Measurements from ENCODE around the gene PHRF1. TPM values are rescaled to one million over a fixed set of nuclear protein-coding genes. Genes with fewer than 3 reads are reported as not detected.

PHRF1 gene
- total RNA-seq, 1 experiment from 2014 or later: 45.5 TPM

- Histone ChIP-seq H3K9me2 (ENCODE audit: insufficient read depth) (no peaks in the 10 kb centered on the region), H3K9ac (ENCODE audit: low read length) (no peak overlapping the region), H3K4me2 (ENCODE audit: low read length) (no peak overlapping the region), H3K79me2 (ENCODE audit: insufficient read depth, low read length) (peaks cover 26% of the 10 kb centered on the region), H3K27me3 (ENCODE audit: insufficient read depth, low read length) (no peaks in the 10 kb centered on the region), H3K4me1 (ENCODE audit: control insufficient read depth in 1 of 2, insufficient read depth in 2 of 2, low read length in 2 of 2) (peaks cover 6 to 10% of the 10 kb centered on the region in 2 experiments; a peak in 3 of 4 replicates), H3K27ac (ENCODE audit: low read depth, low read length) (no peak overlapping the region), H4K20me1 (ENCODE audit: insufficient read depth) (no peaks in the 10 kb centered on the region), H3K9me3 (ENCODE audit: control insufficient read depth in 1 of 2, insufficient read depth in 1 of 2, low read depth in 1 of 2, low read length in 2 of 2) (no peaks in the 10 kb centered on the region), H3K36me3 (ENCODE audit: control insufficient read depth in 1 of 2, insufficient read depth in 2 of 2, low read length in 2 of 2) (peaks cover 0 to 26% of the 10 kb centered on the region in 2 experiments; a peak in 2 of 4 replicates), H3K4me3 (replicated peaks in 1 of 2; ENCODE audit: low read depth in 1 of 2, low read length in 2 of 2) (no peak overlapping the region), H2AFZ (ENCODE audit: low read depth, low read length, poor library complexity, severe bottlenecking) (no peak overlapping the region)
- TF ChIP-seq ZNF274 (IDR thresholded peaks at IDR 0.05; ENCODE audit: low read depth, low read length) (no peak), ATF3 (IDR thresholded peaks at IDR 0.05) (no peak), EZH2 (IDR thresholded peaks at IDR 0.05) (no peak), FOSL1 (IDR thresholded peaks at IDR 0.05; ENCODE audit: low read depth) (no peak), RAD21 (IDR thresholded peaks at IDR 0.05; ENCODE audit: low read depth) (no peak), POLR2A (IDR thresholded peaks at IDR 0.05; ENCODE audit: borderline replicate concordance, extremely low read depth, insufficient read depth, insufficient read length) (no peak), ELF1 (IDR thresholded peaks at IDR 0.05; ENCODE audit: borderline replicate concordance, low read depth) (no peak), CEBPB (IDR thresholded peaks at IDR 0.05; ENCODE audit: low read depth) (no peak)
- TF ChIP-seq, protein P1, sequence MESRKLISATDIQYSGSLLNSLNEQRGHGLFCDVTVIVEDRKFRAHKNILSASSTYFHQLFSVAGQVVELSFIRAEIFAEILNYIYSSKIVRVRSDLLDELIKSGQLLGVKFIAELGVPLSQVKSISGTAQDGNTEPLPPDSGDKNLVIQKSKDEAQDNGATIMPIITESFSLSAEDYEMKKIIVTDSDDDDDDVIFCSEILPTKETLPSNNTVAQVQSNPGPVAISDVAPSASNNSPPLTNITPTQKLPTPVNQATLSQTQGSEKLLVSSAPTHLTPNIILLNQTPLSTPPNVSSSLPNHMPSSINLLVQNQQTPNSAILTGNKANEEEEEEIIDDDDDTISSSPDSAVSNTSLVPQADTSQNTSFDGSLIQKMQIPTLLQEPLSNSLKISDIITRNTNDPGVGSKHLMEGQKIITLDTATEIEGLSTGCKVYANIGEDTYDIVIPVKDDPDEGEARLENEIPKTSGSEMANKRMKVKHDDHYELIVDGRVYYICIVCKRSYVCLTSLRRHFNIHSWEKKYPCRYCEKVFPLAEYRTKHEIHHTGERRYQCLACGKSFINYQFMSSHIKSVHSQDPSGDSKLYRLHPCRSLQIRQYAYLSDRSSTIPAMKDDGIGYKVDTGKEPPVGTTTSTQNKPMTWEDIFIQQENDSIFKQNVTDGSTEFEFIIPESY (IDR thresholded peaks at IDR 0.05; ENCODE audit: extremely low read depth, insufficient replicate concordance, low read length): no peak
- TF ChIP-seq, protein P2, sequence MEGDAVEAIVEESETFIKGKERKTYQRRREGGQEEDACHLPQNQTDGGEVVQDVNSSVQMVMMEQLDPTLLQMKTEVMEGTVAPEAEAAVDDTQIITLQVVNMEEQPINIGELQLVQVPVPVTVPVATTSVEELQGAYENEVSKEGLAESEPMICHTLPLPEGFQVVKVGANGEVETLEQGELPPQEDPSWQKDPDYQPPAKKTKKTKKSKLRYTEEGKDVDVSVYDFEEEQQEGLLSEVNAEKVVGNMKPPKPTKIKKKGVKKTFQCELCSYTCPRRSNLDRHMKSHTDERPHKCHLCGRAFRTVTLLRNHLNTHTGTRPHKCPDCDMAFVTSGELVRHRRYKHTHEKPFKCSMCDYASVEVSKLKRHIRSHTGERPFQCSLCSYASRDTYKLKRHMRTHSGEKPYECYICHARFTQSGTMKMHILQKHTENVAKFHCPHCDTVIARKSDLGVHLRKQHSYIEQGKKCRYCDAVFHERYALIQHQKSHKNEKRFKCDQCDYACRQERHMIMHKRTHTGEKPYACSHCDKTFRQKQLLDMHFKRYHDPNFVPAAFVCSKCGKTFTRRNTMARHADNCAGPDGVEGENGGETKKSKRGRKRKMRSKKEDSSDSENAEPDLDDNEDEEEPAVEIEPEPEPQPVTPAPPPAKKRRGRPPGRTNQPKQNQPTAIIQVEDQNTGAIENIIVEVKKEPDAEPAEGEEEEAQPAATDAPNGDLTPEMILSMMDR (IDR thresholded peaks at IDR 0.05 in 2 of 3, conservative IDR thresholded peaks at IDR 0.05 in 1 of 3; ENCODE audit: borderline replicate concordance in 1 of 3, insufficient read depth in 1 of 3, low read depth in 2 of 3, low read length in 2 of 3): no peak
- TF ChIP-seq, protein P3, sequence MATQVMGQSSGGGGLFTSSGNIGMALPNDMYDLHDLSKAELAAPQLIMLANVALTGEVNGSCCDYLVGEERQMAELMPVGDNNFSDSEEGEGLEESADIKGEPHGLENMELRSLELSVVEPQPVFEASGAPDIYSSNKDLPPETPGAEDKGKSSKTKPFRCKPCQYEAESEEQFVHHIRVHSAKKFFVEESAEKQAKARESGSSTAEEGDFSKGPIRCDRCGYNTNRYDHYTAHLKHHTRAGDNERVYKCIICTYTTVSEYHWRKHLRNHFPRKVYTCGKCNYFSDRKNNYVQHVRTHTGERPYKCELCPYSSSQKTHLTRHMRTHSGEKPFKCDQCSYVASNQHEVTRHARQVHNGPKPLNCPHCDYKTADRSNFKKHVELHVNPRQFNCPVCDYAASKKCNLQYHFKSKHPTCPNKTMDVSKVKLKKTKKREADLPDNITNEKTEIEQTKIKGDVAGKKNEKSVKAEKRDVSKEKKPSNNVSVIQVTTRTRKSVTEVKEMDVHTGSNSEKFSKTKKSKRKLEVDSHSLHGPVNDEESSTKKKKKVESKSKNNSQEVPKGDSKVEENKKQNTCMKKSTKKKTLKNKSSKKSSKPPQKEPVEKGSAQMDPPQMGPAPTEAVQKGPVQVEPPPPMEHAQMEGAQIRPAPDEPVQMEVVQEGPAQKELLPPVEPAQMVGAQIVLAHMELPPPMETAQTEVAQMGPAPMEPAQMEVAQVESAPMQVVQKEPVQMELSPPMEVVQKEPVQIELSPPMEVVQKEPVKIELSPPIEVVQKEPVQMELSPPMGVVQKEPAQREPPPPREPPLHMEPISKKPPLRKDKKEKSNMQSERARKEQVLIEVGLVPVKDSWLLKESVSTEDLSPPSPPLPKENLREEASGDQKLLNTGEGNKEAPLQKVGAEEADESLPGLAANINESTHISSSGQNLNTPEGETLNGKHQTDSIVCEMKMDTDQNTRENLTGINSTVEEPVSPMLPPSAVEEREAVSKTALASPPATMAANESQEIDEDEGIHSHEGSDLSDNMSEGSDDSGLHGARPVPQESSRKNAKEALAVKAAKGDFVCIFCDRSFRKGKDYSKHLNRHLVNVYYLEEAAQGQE (IDR thresholded peaks at IDR 0.05; ENCODE audit: low read depth): no peak
- ChIA-PET POLR2A (no interaction called here), CTCF (no interaction called here), RAD21 (ENCODE audit: low non-redundant PET in 1 of 2, low total read pairs in 2 of 2, uncharacterized antibody in 2 of 2, unreplicated experiment in 2 of 2) (no interaction called here)
- DNase-seq (ENCODE audit: low read depth, low spot score) (no peak), ATAC-seq (no peak)
- intact Hi-C loops (cut with micrococcal nuclease): no loop called here
- BruUV-seq (replicated peaks): no TSS peak
Measured at GRCh38 chr11:530960-531831, 45.1 kb upstream of the PHRF1 start.

Measured in HCT116 (cell line).